ENCODE results near the gene ZNF280A.
"Not testable (repeated sequence)": the region's sequence is repeated elsewhere in the genome, so short reads cannot be mapped to it uniquely, and the experiment has no call there.

ZNF280A gene

DNA sequence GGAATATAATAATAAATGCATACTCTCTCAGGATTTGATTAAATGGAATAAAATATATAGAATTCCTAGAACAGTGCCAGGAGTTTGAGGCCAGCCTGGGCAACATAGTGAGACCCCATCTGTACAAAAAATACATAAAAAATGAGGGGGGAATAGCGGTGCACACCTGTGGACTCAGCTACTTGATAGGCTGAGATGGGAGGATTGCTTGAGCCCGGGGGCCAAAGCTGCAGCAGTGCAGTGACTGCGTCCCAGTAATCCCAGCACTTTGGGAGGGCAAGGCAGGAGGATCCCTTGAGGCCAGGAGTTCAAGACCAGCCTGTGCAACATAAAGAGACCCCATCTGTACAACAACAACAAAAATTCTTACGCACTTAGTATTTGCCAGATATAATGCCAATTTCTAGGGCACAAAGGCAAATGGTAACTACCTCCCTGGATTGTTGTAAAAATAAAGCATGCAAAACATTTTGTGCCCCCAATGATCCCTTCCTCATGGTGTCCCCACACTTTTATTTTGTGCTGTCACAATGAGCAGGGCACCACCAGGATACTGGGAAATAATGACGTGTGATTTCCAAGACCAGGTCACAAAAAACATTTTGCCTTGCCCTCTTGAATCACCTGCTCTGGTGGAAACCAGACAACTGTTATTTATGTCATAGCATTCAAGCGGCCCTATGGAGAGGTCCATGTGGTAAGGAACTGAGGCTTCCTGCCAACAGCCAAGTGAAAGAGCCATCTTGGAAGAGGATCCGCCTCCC lies 18.3 kb upstream of the ZNF280A start:
- DNase-seq: no peak

DNA sequence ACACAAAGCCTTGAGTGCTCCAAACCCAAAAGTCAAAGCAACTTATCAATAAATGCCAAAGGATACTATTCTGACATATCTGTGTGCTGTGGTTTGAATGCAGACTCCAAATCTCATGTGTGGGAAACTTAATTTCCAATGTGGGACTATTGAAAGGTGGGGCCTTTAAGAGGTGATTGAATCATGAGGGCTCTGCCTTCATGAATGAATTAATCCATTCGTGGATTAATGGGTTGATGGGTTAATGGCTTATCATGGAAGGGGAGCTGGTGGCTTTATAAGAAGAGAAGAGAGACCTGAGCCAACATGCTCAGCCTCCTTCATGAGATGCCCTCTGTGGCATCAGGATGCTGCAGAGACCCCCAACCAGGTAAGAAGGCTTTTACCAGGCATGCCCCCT lies 16.8 kb upstream of the ZNF280A start:
- DNase-seq: no peak

DNA sequence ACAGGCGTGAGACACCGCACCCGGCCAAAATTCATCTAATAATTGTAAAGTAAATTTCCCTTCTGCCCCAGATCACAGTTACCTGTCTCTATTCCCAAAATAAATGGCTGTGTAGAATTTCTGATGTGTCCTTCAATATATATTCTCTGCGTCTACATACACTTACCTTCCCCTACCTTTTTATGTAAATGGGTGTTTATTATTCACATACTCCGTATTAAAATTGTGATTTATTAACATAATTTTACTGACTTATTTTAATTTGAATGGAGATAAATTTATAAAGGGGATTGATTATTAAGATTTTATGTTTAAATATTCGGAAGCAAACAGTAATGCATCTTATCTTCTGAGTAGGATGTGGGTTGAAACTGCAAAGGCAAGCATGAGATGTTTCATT lies 16.4 kb upstream of the ZNF280A start:
- DNase-seq: no peak

DNA sequence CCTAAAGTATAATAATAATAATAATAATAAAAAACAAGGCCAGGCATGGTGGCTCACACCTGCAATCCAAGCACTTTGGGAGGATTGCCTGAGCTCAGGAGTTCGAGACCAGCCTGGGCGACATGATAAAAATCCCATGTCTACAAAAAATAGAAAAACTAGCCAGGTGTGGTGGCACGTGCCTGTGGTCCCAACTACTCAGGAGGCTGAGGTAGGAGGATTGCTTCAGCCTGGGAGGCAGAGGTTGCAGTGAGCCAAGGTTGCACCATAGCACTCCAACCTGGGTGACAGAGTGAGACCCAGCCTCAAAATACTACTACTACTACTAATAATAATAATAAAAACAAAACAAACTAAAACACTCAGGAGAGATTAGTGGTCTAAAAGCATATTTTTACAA lies 15.6 kb upstream of the ZNF280A start:
- DNase-seq: no peak

DNA sequence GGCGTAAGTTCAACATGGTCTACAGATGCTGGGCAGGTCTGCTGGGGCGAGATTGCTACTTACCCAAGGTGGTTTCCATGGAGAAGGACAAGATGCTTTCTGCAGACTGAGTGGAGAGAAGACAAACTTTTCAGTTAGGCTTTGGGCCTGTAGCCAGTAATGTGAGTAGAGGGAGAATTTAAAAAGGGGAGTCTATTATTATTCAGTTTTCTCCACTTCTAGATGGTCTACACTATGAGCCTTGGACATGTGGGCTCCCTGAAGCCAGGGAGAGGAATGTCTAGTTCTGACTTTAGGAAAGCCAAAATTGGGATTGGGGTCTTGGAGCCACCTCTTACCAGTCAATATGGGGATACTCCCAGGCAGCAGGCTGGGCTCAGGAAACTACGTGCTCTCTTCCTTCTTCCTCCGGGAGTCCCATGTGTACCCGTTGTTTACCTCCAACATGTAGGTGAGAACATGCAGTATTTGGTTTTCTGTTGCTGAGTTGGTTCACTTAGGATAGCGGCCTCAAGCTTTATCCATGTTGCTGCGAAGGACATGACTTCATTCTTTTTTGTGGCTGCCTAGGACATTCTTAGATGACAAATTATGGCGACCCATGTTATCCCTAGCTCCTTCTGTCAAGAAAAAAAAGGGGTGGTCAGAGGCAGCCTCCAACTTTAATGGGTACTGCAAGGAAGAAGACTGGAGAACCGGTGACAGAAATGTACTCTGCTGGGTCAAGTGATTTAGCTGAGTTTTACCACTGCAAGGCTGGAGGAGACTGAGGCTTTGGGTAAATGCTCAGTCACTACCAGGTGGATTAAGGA lies 14.7 kb upstream of the ZNF280A start:
- no peak for DNase-seq

DNA sequence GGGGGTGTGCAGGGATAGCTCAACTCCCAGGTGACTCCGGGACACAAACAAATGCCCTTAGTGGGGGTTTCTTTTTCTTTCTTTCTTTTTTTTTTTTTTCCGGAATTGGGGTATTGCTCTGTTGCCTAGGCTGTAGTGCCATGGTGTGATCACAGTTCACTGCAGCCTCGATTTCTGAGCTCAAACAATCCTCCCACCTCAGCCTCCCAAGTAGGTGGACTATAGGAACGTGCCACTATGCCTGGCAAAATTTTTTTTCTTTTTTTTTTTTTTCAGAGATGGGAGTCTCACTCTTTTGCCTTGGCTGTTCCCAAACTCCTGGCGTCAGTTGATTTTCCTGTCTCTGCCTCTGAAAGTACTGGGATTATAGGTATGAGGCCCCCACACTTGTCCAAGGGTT lies 13.8 kb upstream of the ZNF280A start:
- no peak for DNase-seq

DNA sequence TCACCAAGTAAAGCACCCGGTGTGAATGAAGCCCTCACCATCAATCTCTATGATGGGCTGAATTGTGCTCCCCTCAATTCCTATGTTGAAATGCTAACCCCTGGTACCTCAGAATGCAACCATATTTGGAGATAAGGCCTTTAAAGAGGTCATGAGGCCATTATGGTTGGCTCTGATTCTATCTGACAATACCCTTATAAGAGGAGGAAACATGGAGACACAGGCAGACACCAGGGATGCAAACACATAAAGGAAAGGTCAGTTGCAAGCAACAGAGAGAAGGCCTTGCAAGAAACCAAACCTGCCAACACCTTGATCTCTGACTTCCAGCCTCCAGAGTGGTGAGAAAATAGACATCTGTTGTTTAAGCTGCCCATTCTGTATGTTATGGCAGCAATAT lies 13.3 kb upstream of the ZNF280A start:
- DNase-seq: no peak

DNA sequence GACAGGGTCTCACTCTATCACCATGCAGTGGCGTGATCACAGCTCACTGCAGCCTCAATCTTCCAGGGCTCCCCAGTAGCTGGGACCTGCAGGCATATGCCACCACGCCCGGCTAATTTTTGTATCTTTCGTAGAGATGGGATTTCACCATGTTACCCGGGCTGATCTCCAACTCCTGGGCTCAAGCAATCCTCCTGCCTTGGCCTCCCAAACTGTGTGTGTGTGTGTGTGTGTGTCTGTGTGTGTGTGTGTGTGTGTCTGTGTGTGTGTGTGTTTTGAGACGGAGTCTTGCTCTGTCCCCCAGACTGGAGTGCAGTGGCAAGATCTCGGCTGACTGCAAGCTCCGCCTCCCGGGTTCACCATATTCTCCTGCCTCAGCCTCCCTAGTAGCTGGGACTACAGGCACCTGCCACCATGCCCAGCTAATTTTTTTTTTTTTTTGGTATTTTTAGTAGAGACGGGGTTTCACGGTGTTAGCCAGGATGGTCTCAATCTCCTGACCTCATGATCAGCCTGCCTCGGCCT lies 12.5 kb upstream of the ZNF280A start:
- DNase-seq: not testable (repeated sequence)

DNA sequence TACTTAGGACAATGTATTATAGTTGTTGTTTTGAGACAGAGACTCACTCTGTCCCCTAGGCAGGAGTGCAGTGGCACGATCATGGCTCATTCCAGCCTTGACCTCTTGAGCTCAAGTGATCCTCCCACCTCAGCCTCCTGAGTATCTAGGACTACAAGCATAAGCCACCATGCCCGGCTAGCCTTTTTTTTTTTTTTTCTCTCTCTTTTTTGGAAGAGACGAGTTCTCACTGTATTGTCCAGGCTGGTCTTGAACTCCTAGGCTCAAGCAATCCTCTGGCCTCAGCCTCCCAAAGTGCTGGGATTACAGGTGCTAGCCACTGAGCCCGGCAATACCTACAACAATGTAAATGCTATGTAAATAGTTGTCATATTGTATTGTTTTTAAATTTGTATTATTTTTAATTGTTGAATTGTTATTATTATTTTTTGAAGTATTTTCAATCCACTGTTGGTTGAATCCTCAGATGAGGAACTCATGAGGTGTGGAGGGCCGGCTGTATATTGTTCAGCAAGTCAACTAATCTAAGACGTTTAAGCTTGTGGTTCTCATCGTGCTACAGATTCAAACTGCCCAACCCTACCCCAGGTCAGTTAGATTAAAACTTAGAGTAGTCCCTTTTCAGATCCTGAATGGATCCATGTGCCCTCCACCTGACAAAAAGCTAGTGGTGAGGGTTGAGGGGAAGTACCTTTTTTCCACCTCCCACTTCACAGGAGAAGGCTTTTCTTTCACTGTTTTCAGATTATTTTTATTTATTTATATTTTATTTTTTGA lies 11.9 kb upstream of the ZNF280A start:
- no peak for DNase-seq

DNA sequence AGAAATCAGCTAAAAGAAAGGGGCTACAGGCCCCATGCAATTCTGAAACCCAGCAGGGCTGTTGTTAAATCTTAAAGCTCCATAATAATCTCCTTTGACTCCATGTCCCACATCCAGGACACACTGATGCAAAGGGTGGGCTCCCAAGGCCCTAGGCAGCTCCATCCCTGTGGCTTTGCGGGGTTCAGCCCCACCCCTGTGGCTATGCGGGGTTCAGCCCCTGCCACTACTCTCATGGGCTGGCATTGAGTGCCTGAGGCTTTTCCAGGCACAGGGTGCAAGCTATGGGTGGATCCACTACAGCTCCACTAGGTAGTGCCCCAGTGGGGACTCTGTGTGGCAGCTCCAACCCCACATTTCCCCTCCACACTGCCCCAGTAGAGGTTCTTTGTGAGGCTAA lies 8.7 kb upstream of the ZNF280A start:
- DNase-seq: no peak

DNA sequence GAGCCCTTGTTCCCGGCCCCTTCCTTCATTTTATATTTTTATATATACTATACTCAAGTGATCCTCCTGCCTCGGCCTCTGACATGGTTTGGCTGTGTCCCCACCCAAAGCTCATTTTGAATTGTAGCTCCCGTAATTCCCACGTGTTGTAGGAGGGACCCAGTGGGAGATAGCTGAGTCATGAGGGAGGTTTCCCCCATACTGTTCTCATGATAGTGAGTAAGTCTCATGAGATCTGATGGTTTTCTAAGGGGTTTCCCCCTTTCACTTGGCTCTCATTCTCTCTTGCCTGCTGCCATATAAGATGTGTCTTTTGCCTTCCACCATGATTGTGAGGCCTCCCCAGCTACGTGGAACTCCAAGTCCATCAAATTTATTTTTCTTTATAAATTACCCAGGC lies 7.2 kb upstream of the ZNF280A start:
- no peak for DNase-seq

DNA sequence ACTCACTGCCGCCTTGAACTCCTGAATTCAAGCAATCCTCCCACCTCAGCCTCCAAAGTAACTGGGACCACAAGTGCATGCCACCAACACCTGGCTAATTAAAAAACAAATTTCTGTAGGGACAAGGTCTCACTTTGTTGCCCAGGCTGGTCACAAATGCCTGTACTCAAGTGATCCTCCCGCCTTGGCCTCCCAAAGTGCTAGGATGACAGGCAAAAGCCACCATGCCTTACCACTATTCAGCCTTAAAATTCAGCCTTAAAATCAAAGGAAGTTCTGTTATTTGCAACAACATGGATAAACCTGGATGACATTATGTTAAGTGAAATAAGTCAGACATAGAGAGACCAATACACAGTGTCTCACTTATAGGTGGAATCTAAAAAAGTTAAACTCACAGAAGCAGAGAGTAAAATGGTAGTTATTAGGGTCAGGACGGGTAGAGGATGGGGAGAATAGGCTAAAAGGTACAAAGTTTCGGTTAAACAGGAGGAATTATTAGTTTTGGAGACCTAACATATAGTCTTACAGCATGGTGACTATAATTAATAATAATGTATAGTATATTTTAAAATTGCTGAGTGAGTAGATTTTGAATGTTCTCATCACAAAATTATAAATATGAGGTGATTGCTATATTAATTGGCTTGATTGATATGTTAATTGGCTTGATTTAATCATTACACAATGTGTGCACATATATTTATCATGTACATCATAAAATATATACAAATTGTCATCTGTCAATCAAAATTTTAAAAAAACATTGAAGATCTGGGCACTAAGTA lies 6.2 kb upstream of the ZNF280A start:
- no peak for DNase-seq

DNA sequence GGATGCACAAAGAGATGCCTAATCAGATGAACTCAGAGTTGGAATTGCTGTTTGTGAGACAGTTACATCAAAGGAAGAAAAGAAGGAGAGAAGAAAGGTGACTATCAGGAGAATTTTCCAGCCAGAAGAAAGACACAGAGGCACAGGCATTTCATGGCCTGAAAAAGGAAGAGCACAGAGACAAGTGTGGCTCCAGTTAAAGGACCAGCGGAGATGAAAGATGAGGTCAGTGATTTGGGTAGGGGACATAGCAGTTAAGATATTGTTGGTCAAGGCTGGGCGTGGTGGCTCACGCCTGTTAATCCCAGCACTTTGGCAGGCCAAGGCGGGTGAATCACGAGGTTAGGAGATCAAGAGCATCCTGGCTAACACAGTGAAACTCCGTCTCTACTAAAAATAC lies 3.4 kb upstream of the ZNF280A start:
- no peak for DNase-seq

DNA sequence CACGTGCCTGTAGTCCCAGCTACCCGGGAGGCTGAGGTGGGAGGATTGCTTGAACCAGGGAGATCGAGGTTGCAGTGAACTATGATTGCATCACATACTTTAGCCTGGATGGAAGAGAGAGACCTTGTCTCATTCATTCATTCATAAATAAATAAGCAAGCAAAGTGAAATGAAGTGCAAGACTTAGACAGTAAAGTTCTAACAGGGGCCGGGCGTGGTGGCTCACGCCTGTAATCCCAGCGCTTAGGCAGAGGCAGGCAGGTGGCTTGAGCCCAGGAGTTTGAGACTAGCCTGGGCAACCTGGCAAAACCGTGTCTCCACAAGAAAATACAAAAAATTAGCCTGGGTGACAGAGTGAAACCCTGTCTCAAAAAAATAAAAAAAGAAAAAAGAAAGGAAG lies 1.6 kb upstream of the ZNF280A start:
- no peak for DNase-seq

DNA sequence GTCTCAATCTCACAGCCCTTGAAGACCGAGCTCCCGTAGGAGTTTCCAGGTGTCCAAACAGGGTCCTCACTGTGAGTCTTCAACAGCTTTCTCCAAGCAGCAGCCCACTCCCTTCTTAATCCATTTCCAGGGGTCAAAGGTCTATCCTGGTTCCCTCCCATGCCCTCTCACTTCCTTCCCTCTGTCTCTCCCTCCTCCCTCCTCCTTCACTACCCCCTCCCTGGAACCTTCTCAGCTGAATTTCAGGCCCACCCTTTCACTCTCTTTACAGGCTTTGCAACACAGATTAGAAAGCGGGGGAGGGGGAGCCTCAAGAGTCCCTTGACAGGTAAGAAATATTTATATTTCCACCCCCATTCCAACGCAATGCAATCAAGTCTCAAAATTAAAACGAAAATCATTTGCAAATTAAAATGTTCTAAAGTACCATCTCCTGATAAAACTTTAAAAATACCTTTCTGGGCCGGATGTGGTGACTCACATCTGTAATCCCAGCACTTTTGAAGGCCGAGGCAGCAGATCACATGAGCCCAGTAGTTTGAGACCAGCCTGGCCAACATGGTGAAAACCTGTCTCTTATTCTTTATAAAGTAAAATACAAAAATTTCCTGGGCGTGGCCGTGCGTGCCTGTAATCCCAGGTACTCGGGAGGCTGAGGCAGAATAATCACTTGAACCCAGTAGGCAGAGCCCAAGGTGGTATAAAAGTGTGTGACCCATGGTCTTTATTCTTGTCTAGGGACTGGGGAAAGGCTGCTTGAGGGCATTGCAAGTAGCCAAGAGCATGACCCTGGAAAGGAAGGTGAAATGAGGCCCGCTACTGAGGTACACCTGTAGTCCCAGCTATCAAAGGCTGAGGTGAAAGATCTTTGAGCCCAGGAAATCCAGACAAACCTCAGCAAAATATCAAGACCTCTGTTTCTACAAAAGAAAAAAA lies 865 bp upstream of the ZNF280A start:
- no peak for DNase-seq

DNA sequence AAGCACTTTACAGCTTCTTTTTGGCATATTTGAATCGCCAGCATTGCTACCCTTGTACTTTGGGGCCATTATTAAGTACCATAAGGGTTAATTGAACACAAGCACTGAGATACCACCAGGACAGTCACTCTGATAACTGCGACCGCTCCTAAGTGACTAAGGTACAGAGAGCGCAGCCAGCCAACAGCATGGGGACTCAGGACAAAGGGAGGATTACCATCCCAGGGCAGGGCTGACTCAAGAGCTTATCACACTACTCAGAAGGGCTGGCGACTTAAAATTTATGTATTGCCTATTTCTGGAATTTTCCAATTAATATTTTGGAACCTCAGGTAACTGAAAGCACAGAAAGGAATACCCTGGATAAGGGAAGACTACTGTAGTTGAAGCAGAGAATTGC lies 479 bp downstream of the ZNF280A start:
- DNase-seq: no peak

DNA sequence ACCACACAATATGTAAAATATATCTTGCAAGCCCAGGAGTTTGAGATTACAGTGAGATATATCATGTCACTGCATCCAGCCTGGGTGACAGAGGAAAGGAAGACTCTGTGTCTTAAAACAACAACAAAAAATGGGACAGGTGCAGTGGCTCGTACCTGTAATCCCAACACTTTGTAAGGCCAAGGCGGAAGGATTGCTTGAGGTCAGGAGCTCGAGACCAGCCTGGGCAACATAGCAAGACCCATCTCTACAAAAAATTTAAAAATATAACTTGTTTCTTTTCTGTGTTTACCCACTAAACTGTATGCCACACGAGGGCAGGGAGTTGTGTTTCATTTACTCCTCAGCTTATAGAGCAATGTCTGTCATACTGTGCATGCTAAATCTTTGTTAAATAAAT lies 3.1 kb downstream of the ZNF280A start:
- DNase-seq: no peak

DNA sequence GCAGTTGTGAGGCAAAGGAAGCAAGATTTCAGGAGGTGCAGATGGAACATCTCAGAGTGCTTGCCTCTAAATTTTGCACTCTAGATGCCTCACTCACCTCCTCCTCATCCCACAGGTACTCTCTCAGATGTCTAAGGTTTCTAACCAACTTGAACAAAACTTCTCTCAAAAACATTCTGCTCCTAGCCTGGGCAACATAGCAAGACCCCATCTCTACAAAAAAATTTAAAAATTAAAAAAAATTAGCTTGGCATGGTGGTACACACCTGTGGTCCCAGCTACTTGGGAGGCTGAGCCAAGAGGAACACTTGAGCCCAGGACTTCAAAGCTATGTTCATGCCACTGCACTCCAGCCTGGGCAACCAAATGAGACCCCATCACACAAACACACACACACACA lies 4.2 kb downstream of the ZNF280A start:
- DNase-seq: no peak

DNA sequence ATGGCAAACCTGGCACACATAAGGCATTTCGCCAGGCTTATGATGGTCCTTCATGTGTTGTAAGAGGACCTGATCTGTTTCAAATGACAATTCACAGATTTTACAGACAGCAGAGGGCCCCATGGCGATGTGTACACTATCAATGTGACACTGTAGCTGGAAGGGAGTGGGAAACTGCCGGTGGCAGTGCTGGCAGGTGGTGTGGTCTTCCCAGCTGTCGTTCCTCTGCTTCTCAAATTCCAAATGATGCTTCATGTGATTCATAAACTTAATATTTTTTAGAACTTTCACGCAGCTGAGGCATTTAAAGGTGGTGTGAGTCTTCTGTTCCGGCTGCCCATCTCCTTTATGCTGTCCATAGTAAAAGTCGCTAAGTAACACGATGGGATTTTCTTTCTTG lies 5.6 kb downstream of the ZNF280A start:
- peak; percentile 4 for DNase-seq

DNA sequence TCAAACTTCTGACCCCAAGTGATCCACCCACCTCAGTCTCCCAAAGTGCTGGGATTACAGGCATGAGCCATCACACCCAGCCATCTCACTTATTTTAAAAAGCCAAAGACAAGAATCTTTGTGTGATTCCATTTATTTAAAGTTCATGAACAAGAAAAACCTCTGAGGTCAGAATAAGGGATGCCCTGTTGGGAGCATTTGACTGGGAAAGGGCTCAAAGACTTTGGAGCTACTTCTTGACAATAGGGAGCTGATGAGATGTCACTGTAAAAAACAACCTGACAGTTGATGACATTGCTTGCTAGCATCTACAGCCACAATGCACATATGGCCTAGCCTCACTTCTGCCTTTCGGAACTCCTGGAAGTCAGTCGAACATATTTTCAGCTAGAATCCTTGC lies 6.5 kb downstream of the ZNF280A start:
- no peak for DNase-seq

DNA sequence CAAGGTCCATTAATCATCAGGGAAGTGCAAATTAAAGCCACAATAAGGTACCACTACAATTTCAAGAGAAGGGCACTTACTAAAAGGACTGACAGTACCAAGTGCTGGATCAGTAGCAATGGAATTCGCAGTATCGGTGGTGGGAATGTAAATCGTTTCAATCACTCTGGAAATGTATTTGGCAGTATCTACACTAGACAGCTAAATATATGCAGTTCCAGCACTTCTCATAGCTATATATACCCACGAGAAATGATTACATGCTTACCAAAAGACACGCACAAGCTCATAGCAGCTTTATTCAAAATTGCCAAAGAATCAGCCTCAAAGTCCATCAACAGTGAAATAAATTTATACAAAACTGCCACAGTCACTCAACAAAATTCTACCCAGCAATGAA lies 7.1 kb downstream of the ZNF280A start:
- DNase-seq: no peak

DNA sequence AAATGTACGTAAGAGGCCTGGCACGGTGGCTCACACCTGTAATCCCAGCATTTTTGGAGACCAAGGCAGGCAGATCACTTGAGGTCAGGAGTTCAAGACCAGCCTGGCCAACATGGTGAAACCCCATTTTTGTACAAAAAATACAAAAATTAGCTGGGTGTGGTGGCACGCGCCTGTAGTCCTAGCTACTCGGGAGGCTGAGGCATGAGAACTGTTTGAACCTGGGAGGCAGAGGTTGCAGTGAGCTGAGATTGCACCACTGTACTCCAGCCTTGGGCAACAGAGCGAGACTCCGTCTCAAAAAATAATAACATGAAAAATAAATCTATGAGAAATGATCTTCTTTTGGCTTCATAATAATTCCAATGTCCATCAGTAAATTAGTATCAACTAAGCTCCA lies 9.2 kb downstream of the ZNF280A start:
- not testable (repeated sequence) for DNase-seq
